ENCODE measurements around the gene UQCRHL. TPM values are rescaled to one million over a fixed set of nuclear protein-coding genes. Genes with fewer than 3 reads are reported as not detected.

The UQCRHL gene
- total and polyA plus RNA-seq, 8 donors = 0.58 to 11.0 (median 2.4) TPM; not detected in 1

DNA sequence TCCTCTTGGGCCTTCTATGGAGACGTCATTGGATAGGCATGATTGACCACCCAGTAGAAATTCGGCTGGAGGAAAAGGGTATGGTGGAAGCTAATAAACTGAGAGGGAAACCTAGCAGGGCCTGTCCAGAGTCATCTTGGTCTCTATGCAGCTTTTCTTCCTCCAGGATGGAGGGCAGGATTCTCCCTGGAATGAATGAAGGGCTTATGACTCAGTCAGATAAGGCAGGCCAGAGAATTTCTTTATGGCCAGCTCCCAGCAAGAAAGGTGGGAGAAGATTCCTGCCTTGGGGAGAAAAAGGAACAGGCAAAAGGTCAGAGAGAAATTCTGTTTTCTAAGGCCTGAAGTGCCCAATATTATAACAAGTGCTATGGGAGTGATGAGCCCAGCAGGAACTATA, 31.7 kb downstream of the UQCRHL start:
- TF ChIP-seq, protein P1, sequence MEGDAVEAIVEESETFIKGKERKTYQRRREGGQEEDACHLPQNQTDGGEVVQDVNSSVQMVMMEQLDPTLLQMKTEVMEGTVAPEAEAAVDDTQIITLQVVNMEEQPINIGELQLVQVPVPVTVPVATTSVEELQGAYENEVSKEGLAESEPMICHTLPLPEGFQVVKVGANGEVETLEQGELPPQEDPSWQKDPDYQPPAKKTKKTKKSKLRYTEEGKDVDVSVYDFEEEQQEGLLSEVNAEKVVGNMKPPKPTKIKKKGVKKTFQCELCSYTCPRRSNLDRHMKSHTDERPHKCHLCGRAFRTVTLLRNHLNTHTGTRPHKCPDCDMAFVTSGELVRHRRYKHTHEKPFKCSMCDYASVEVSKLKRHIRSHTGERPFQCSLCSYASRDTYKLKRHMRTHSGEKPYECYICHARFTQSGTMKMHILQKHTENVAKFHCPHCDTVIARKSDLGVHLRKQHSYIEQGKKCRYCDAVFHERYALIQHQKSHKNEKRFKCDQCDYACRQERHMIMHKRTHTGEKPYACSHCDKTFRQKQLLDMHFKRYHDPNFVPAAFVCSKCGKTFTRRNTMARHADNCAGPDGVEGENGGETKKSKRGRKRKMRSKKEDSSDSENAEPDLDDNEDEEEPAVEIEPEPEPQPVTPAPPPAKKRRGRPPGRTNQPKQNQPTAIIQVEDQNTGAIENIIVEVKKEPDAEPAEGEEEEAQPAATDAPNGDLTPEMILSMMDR (IDR thresholded peaks at IDR 0.05) = no peak
- TF ChIP-seq POLR2A (IDR thresholded peaks at IDR 0.05) = no peak
- no peak for TF ChIP-seq POLR2AphosphoS5 (IDR thresholded peaks at IDR 0.05)
- no peak for TF ChIP-seq EP300 (IDR thresholded peaks at IDR 0.05)
- H3K36me3 ChIP-seq = peaks cover 39 to 97% (median 91%) of the 10 kb centered on the region in 4 donors
- no peaks in the 10 kb centered on the region for H3K9me3 ChIP-seq
- peaks cover 4 to 20% (median 12%) of the 10 kb centered on the region in 4 donors for H3K4me1 ChIP-seq
- no peak for DNase-seq
- H3K27ac ChIP-seq = no peak overlapping the region
- intact Hi-C loops (cut with DNase I; ENCODE audit: low total_unique reads) = no loop called here
- 72 to 85% (median 79%) methylated on average over 2 of the region's 2 CpGs for WGBS, 5 donors
- no peaks in the 10 kb centered on the region for H3K27me3 ChIP-seq
- no peak overlapping the region for H3K4me3 ChIP-seq

DNA sequence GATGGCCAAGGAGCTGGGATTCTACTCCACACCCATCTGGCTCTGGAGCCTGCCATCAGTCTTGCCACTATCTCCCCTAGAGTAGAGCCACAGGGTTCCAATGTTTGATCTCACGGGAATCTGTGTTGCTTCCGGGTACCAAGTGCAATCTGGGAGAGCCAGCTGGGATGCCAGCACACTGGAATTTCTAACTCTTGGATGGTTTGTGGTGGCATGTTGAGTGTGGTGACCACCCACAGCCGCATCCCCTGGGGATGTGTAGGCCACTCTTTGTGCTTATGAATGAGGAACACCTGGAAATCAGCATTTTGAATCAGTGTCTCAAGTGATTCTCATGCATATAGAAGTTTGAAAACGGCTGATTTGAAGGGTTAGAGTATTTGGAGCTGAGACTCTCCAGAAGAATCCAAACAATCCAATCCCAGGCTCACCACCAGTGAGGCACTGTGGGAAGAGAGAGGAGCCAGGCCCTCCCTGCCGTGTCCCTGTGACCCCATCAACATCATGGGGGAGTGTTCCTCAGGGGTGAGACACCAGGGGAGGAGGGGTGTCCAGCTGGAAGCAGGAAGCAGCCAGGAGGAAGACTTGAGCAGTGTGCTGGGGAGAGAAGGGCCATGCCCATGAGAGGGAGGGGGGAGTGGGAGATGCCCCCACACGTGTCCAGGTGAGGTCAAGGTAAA, 35.5 kb downstream of the UQCRHL start:
- WGBS, 5 donors = 74 to 82% (median 79%) methylated on average over 5 to 6 of the region's 6 CpGs
- intact Hi-C loops (cut with DNase I; ENCODE audit: low total_unique reads) = no loop called here
- no peaks in the 10 kb centered on the region for H3K27me3 ChIP-seq
- no peak overlapping the region for H3K27ac ChIP-seq
- no peak overlapping the region for H3K4me3 ChIP-seq
- H3K4me1 ChIP-seq = no peaks in the 10 kb centered on the region
- no peaks in the 10 kb centered on the region for H3K9me3 ChIP-seq
- no peak for DNase-seq
- no peak for TF ChIP-seq EP300 (IDR thresholded peaks at IDR 0.05)
- TF ChIP-seq, protein P1 (IDR thresholded peaks at IDR 0.05) = no peak
- TF ChIP-seq POLR2A (IDR thresholded peaks at IDR 0.05) = no peak
- no peak for TF ChIP-seq POLR2AphosphoS5 (IDR thresholded peaks at IDR 0.05)
- H3K36me3 ChIP-seq = peaks cover 58 to 98% (median 95%) of the 10 kb centered on the region in 4 donors

GRCh38 chr1:15770313-15770962, 37.0 kb downstream of the UQCRHL start:
- peaks cover 55 to 98% (median 96%) of the 10 kb centered on the region in 4 donors for H3K36me3 ChIP-seq

GRCh38 chr1:15768388-15768787, 39.1 kb downstream of the UQCRHL start:
- Histone ChIP-seq H3K9me3 (no peaks in the 10 kb centered on the region), H3K36me3 (peaks cover 43 to 90% (median 88%) of the 10 kb centered on the region in 4 donors), H3K27ac (no peak overlapping the region), H3K27me3 (no peaks in the 10 kb centered on the region), H3K4me3 (no peak overlapping the region), H3K4me1 (peaks cover 11 to 16% (median 14%) of the 10 kb centered on the region in 4 donors)
- no peak for DNase-seq
- TF ChIP-seq EP300 (IDR thresholded peaks at IDR 0.05) (no peak), POLR2AphosphoS5 (IDR thresholded peaks at IDR 0.05) (no peak), POLR2A (IDR thresholded peaks at IDR 0.05) (no peak)
- TF ChIP-seq, protein P1 (IDR thresholded peaks at IDR 0.05) = no peak
- intact Hi-C loops (cut with DNase I; ENCODE audit: low total_unique reads) = no loop called here
- 91 to 97% (median 95%) methylated on average over 4 to 7 of the region's 7 CpGs for WGBS, 5 donors

More at GRCh38 chr1:15770313-15770962, 37.0 kb downstream of the UQCRHL start:
- TF ChIP-seq POLR2A (IDR thresholded peaks at IDR 0.05) (no peak), POLR2AphosphoS5 (IDR thresholded peaks at IDR 0.05) (no peak), EP300 (IDR thresholded peaks at IDR 0.05) (no peak)
- TF ChIP-seq, protein P1 (IDR thresholded peaks at IDR 0.05) = no peak
- WGBS, 5 donors = 92 to 95% (median 94%) methylated on average over 14 of the region's 14 CpGs
- H3K4me3 ChIP-seq = no peak overlapping the region
- H3K4me1 ChIP-seq = no peaks in the 10 kb centered on the region
- H3K27me3 ChIP-seq = no peaks in the 10 kb centered on the region
- DNase-seq = no peak
- no peaks in the 10 kb centered on the region for H3K9me3 ChIP-seq
- H3K27ac ChIP-seq = no peak overlapping the region
- intact Hi-C loops (cut with DNase I; ENCODE audit: low total_unique reads) = no loop called here
